H9 (cell line): ENCODE results near the gene FAM76B. TPM values are rescaled to one million over a fixed set of nuclear protein-coding genes. Genes with fewer than 3 reads are reported as not detected.

Experiments used
- DNase-seq: peaks from one replicate; pipeline ENCODE4 v3.0.0-alpha.2; 2017
- H2AFZ ChIP-seq: one replicate; pipeline ENCODE4 v1.6.1; 2013; ENCODE audit warnings: mild to moderate bottlenecking, low read length, control low read depth, moderate library complexity
- H2AK5ac ChIP-seq: 2 replicates; pipeline ENCODE4 v1.6.1; 2013; ENCODE audit warnings: low read length, control low read depth, mixed read lengths; ENCODE audit not compliant: insufficient read length
- H2BK120ac ChIP-seq: one replicate; pipeline ENCODE4 v1.6.1; 2013; ENCODE audit warnings: low read depth, mild to moderate bottlenecking, low read length, control low read depth, inconsistent platforms; ENCODE audit not compliant: poor library complexity, severe bottlenecking
- H2BK12ac ChIP-seq: 2 replicates; pipeline ENCODE4 v1.6.1; 2013; ENCODE audit warnings: low read length, control low read depth, mixed read lengths, low read depth; ENCODE audit not compliant: insufficient read length
- H2BK15ac ChIP-seq: 2 replicates; pipeline ENCODE4 v1.6.1; 2013; ENCODE audit warnings: low read depth, low read length, control low read depth
- H2BK20ac ChIP-seq: one replicate; pipeline ENCODE4 v1.6.1; 2013; ENCODE audit warnings: low read depth, mild to moderate bottlenecking, low read length, control low read depth, inconsistent platforms; ENCODE audit not compliant: poor library complexity, severe bottlenecking
- H2BK5ac ChIP-seq: 2 replicates; pipeline ENCODE4 v1.6.1; 2013; ENCODE audit warnings: low read length, control low read depth, mixed read lengths; ENCODE audit not compliant: insufficient read length
- H3K14ac ChIP-seq: 2 replicates; pipeline ENCODE4 v1.6.1; 2013; ENCODE audit warnings: low read length, control low read depth; ENCODE audit not compliant: insufficient read depth
- H3K18ac ChIP-seq: 2 replicates; pipeline ENCODE4 v1.6.1; 2013; ENCODE audit warnings: low read depth, mild to moderate bottlenecking, mixed read lengths, low read length, control low read depth; ENCODE audit not compliant: insufficient read length
- H3K23ac ChIP-seq: 2 replicates; pipeline ENCODE4 v1.6.1; 2013; ENCODE audit warnings: low read length, control low read depth, mixed read lengths, low read depth; ENCODE audit not compliant: insufficient read length
- H3K23me2 ChIP-seq: 2 replicates; pipeline ENCODE4 v1.6.1; 2013; ENCODE audit warnings: low read depth, mild to moderate bottlenecking, mixed read lengths, low read length, control low read depth; ENCODE audit not compliant: insufficient read length, poor library complexity, severe bottlenecking
- H3K27ac ChIP-seq: 2 replicates; pipeline ENCODE4 v1.5.1; 2013; ENCODE audit warnings: low read length, control low read depth, mixed read lengths, low read depth; ENCODE audit not compliant: insufficient read length
- H3K27me3 ChIP-seq: 2 replicates; pipeline ENCODE4 v1.6.1; 2013; ENCODE audit warnings: low read length, control low read depth, inconsistent platforms; ENCODE audit not compliant: insufficient read depth
- H3K4ac ChIP-seq: 2 replicates; pipeline ENCODE4 v1.6.1; 2013; ENCODE audit warnings: low read depth, mild to moderate bottlenecking, control low read depth, inconsistent platforms, low read length, moderate library complexity
- H3K4me1 ChIP-seq: 2 replicates; pipeline ENCODE4 v1.6.1; 2013; ENCODE audit warnings: low read length, control low read depth, inconsistent platforms; ENCODE audit not compliant: insufficient read depth
- H3K4me2 ChIP-seq: 2 replicates; pipeline ENCODE4 v1.6.1; 2013; ENCODE audit warnings: low read length, control low read depth, mixed read lengths; ENCODE audit not compliant: insufficient read length, insufficient read depth
- H3K56ac ChIP-seq: 2 replicates; pipeline ENCODE4 v1.6.1; 2013; ENCODE audit warnings: low read depth, mild to moderate bottlenecking, mixed read lengths, low read length, control low read depth; ENCODE audit not compliant: insufficient read length
- H3K79me1 ChIP-seq: 2 replicates; pipeline ENCODE4 v1.6.1; 2013; ENCODE audit warnings: low read depth, mild to moderate bottlenecking, moderate library complexity, low read length, control low read depth, inconsistent platforms; ENCODE audit not compliant: insufficient read depth, poor library complexity, severe bottlenecking
- H3K79me2 ChIP-seq: 2 replicates; pipeline ENCODE4 v1.6.1; 2013; ENCODE audit warnings: low read length, control low read depth, inconsistent platforms; ENCODE audit not compliant: insufficient read depth
- H3K9ac ChIP-seq: 2 replicates; pipeline ENCODE4 v1.6.1; 2013; ENCODE audit warnings: low read length, control low read depth, mixed read lengths; ENCODE audit not compliant: insufficient read length; ENCODE audit errors: extremely low read depth
- H3K9me3 ChIP-seq: one replicate; pipeline ENCODE4 v1.6.1; 2013; ENCODE audit warnings: low read depth, low read length, inconsistent platforms; ENCODE audit not compliant: control insufficient read depth
- H3T11ph ChIP-seq: one replicate; pipeline ENCODE4 v1.6.1; 2013; ENCODE audit warnings: mild to moderate bottlenecking, low read length, control low read depth, inconsistent platforms
- H4K20me1 ChIP-seq: one replicate; pipeline ENCODE4 v1.6.1; 2013; ENCODE audit not compliant: control insufficient read depth, insufficient read length, insufficient read depth
- H4K5ac ChIP-seq: 2 replicates; pipeline ENCODE4 v1.6.1; 2013; ENCODE audit warnings: low read depth, mild to moderate bottlenecking, mixed read lengths, low read length, control low read depth; ENCODE audit not compliant: insufficient read length
- H4K8ac ChIP-seq: replicated peaks from 2 replicates; pipeline ENCODE4 v1.6.1; 2013; ENCODE audit warnings: low read length, control low read depth, mixed read lengths, low read depth; ENCODE audit not compliant: insufficient read length
- H4K91ac ChIP-seq: 2 replicates; pipeline ENCODE4 v1.6.1; 2013; ENCODE audit warnings: low read depth, mild to moderate bottlenecking, moderate library complexity, mixed read lengths, low read length, control low read depth; ENCODE audit not compliant: insufficient read length
- H3K27ac Mint-ChIP-seq, 3 experiments: 2 replicates in 2 of 3; 3 replicates in 1 of 3; pipeline ENCODE4 v1.8.0; 2020 to 2021; ENCODE audit warnings: mixed read lengths in 3 of 3, mild to moderate bottlenecking in 1 of 3, moderate library complexity in 1 of 3
- H3K27me3 Mint-ChIP-seq: 2 replicates; pipeline ENCODE4 v1.8.0; 2021; ENCODE audit warnings: low read depth, mild to moderate bottlenecking, moderate library complexity, mixed read lengths
- H3K36me3 Mint-ChIP-seq, 3 experiments: 2 replicates in 2 of 3; 3 replicates in 1 of 3; pipeline ENCODE4 v1.8.0; 2020 to 2021; ENCODE audit warnings: low read depth in 3 of 3, mixed read lengths in 3 of 3; ENCODE audit not compliant: insufficient read depth in 1 of 3
- H3K4me1 Mint-ChIP-seq, 2 experiments: 2 replicates each; pipeline ENCODE4 v1.8.0; 2020; ENCODE audit warnings: mixed read lengths in 2 of 2
- H3K4me3 Mint-ChIP-seq, 2 experiments: 2 replicates in 1 of 2; 3 replicates in 1 of 2; pipeline ENCODE4 v1.8.0; 2020 to 2021; ENCODE audit warnings: mild to moderate bottlenecking in 2 of 2, mixed read lengths in 2 of 2, moderate library complexity in 1 of 2
- H3K9me3 Mint-ChIP-seq, 2 experiments: 2 replicates in 1 of 2; 3 replicates in 1 of 2; pipeline ENCODE4 v1.8.0; 2020; ENCODE audit warnings: mild to moderate bottlenecking in 2 of 2, mixed read lengths in 2 of 2, moderate library complexity in 1 of 2
- whole genome bisulfite sequencing: extraction: QIAGEN DNeasy Blood & Tissue Kit; methylation state at CpG from one replicate; pipeline ENCODE4 v1.1.7; 2013; ENCODE audit warnings: missing lambda C conversion rate, low lambda C conversion rate, mixed read lengths; ENCODE audit not compliant: insufficient read length; ENCODE audit errors: extremely low coverage; 5-methylcytosine and 5-hydroxymethylcytosine counted together
- total RNA-seq: library from RNA; stranded (reverse); gene quantifications from 2 replicates; pipeline ENCODE4 v1.2.1, GENCODE V29; 2021
- TF ChIP-seq, protein P1 (sequence below): fragments of 200-600 bp; sonication (generic); conservative IDR thresholded peaks from 3 replicates; pipeline ENCODE4 v1.8.0; 2021; ENCODE audit warnings: antibody characterized with exemption, mild to moderate bottlenecking

FAM76B gene
- total RNA-seq, 1 experiment from 2014 or later: 31.5 TPM

DNA sequence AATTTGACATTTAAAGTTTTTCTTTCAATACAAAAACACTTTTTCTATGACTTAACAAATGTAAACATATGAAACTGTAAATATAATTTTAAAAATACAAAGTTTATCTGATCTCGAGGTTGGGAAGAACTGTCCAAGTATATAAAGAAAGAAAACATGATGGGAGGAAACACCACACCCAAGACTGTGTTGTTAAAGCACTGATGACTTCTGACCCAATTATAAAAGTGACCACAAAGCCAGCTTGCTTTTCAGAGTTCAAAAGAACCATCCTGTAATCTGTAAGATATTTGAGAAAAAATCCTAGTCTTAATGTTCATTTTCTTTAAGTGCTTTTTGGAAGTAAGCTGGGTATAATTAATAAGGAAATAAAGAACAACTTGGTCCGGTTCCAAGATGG is 16.3 kb upstream of the FAM76B start:
- no peak overlapping the region for H3K4me3 Mint-ChIP-seq
- H3K9ac ChIP-seq: no peak overlapping the region
- H3K4me1 ChIP-seq: no peaks in the 10 kb centered on the region
- no CpG with 5 or more reads among the region's 2 CpGs for WGBS
- H3K18ac ChIP-seq: no peak overlapping the region
- peaks cover 50 to 91% (median 88%) of the 10 kb centered on the region in 3 experiments for H3K36me3 Mint-ChIP-seq
- H3K27me3 Mint-ChIP-seq: no peaks in the 10 kb centered on the region
- no peaks in the 10 kb centered on the region; the same call in 1 of the 2 replicates for H3K79me2 ChIP-seq
- no peaks in the 10 kb centered on the region for H3K79me1 ChIP-seq
- no peak overlapping the region for H2AK5ac ChIP-seq
- H2BK20ac ChIP-seq: no peak overlapping the region
- no peaks in the 10 kb centered on the region for H3K23me2 ChIP-seq
- TF ChIP-seq, protein P1, sequence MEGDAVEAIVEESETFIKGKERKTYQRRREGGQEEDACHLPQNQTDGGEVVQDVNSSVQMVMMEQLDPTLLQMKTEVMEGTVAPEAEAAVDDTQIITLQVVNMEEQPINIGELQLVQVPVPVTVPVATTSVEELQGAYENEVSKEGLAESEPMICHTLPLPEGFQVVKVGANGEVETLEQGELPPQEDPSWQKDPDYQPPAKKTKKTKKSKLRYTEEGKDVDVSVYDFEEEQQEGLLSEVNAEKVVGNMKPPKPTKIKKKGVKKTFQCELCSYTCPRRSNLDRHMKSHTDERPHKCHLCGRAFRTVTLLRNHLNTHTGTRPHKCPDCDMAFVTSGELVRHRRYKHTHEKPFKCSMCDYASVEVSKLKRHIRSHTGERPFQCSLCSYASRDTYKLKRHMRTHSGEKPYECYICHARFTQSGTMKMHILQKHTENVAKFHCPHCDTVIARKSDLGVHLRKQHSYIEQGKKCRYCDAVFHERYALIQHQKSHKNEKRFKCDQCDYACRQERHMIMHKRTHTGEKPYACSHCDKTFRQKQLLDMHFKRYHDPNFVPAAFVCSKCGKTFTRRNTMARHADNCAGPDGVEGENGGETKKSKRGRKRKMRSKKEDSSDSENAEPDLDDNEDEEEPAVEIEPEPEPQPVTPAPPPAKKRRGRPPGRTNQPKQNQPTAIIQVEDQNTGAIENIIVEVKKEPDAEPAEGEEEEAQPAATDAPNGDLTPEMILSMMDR: no peak
- H2AFZ ChIP-seq: no peak overlapping the region
- H2BK5ac ChIP-seq: no peak overlapping the region
- no peaks in the 10 kb centered on the region for H4K20me1 ChIP-seq
- H3K4me2 ChIP-seq: no peak overlapping the region
- H3K14ac ChIP-seq: no peak overlapping the region
- no peak overlapping the region for H2BK12ac ChIP-seq
- no peak overlapping the region for H4K5ac ChIP-seq
- no peak overlapping the region for H2BK120ac ChIP-seq
- H3K9me3 ChIP-seq: no peaks in the 10 kb centered on the region
- H3K27me3 ChIP-seq: no peaks in the 10 kb centered on the region
- H3T11ph ChIP-seq: no peak overlapping the region
- H3K27ac ChIP-seq: no peak overlapping the region
- H3K56ac ChIP-seq: no peak overlapping the region
- no peak overlapping the region for H4K91ac ChIP-seq
- no peak overlapping the region for H3K23ac ChIP-seq
- no peak for DNase-seq
- H3K4me1 Mint-ChIP-seq: no peaks in the 10 kb centered on the region
- no peak overlapping the region for H2BK15ac ChIP-seq
- H3K27ac Mint-ChIP-seq: no peak overlapping the region
- no peak overlapping the region for H3K4ac ChIP-seq
- H3K9me3 Mint-ChIP-seq: peaks cover 24 to 37% of the 10 kb centered on the region in 2 experiments; a peak in 4 of 5 replicates
- no peak overlapping the region for H4K8ac ChIP-seq
